Neural crest cell (in vitro differentiated cells): ENCODE data around the gene RASGRP4. TPM values are rescaled to one million over a fixed set of nuclear protein-coding genes. Genes with fewer than 3 reads are reported as not detected.

Experiments used
- DNase-seq: peaks from one replicate; pipeline ENCODE4 v3.0.0; 2021; ENCODE audit warnings: low read depth, mixed read lengths, low spot score
- H3K27ac Mint-ChIP-seq: one replicate; pipeline ENCODE4 v1.8.0; 2021; ENCODE audit warnings: mild to moderate bottlenecking, mixed read lengths; ENCODE audit not compliant: unreplicated experiment
- H3K27me3 Mint-ChIP-seq: 2 replicates; pipeline ENCODE4 v1.8.0; 2021; ENCODE audit warnings: low read depth, mild to moderate bottlenecking, mixed read lengths
- H3K36me3 Mint-ChIP-seq: 2 replicates; pipeline ENCODE4 v1.8.0; 2021; ENCODE audit warnings: low read depth, mild to moderate bottlenecking, mixed read lengths
- H3K4me1 Mint-ChIP-seq: 2 replicates; pipeline ENCODE4 v1.8.0; 2021; ENCODE audit warnings: mixed read lengths
- H3K4me3 Mint-ChIP-seq: one replicate; pipeline ENCODE4 v1.8.0; 2021; ENCODE audit warnings: mild to moderate bottlenecking, mixed read lengths
- H3K9me3 Mint-ChIP-seq: 2 replicates; pipeline ENCODE4 v1.8.0; 2021; ENCODE audit warnings: mixed read lengths
- total RNA-seq: library from RNA; stranded (reverse); gene quantifications from 2 replicates; pipeline ENCODE4 v1.2.1, GENCODE V29; 2021
- TF ChIP-seq, protein P1 (sequence below): fragments of 200-600 bp; sonication (generic); conservative IDR thresholded peaks from 2 replicates; pipeline ENCODE4 v1.5.0; 2021; ENCODE audit warnings: antibody characterized with exemption, mild to moderate bottlenecking

RASGRP4 gene
- total RNA-seq, 1 donor from 2014 or later, result 0.58 TPM

DNA sequence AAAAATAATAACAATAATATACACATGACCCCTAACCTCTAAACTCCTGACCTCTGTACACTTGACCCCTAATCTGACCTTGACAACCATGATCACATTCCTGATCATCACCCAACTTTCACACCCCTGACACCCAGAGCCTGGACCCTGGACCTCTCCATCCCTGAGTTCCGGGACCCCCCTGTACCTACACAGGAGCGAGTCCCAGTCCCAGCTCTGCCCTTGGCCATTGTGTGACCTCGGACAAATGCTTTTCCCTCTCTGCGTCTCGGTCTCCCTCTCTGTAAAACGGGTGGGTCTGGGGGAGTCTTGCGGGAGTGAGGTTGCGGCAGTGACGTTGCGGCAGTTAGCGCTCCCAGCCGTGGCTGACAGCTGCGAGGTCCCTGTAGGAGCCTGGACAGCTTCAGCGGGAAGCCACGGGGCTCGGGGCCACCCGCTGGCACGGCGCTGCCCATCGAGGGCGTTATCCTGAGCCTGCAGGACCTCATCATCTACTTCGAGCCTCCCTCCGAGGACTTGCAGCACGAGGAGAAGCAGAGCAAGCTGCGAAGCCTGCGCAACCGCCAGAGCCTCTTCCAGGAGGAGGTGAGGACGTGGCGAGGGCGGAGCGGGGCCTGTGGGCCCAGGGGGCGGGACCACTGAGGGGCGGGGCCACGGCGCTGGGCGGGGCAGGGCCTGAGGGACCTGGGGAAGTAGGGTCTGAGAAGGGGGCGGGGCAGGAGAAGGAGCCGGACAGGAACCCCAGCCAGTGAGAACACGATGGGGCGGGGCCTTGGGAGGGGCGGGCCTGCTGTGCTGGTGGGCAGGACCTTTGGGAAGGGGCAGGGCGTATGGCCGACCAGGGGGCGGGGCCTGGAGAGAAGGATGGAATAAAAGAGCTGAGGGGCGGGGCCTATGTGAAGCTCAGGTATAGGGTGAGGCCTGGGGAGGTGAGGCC lies 26.7 kb upstream of the RASGRP4 start:
- H3K36me3 Mint-ChIP-seq, result no peaks in the 10 kb centered on the region
- peaks cover 6% of the 10 kb centered on the region for H3K9me3 Mint-ChIP-seq
- no peak overlapping the region for H3K27ac Mint-ChIP-seq
- no peaks in the 10 kb centered on the region for H3K4me1 Mint-ChIP-seq
- no peak for DNase-seq
- TF ChIP-seq, protein P1, sequence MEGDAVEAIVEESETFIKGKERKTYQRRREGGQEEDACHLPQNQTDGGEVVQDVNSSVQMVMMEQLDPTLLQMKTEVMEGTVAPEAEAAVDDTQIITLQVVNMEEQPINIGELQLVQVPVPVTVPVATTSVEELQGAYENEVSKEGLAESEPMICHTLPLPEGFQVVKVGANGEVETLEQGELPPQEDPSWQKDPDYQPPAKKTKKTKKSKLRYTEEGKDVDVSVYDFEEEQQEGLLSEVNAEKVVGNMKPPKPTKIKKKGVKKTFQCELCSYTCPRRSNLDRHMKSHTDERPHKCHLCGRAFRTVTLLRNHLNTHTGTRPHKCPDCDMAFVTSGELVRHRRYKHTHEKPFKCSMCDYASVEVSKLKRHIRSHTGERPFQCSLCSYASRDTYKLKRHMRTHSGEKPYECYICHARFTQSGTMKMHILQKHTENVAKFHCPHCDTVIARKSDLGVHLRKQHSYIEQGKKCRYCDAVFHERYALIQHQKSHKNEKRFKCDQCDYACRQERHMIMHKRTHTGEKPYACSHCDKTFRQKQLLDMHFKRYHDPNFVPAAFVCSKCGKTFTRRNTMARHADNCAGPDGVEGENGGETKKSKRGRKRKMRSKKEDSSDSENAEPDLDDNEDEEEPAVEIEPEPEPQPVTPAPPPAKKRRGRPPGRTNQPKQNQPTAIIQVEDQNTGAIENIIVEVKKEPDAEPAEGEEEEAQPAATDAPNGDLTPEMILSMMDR, result no peak
- H3K27me3 Mint-ChIP-seq, result no peaks in the 10 kb centered on the region
- H3K4me3 Mint-ChIP-seq, result no peak overlapping the region

DNA sequence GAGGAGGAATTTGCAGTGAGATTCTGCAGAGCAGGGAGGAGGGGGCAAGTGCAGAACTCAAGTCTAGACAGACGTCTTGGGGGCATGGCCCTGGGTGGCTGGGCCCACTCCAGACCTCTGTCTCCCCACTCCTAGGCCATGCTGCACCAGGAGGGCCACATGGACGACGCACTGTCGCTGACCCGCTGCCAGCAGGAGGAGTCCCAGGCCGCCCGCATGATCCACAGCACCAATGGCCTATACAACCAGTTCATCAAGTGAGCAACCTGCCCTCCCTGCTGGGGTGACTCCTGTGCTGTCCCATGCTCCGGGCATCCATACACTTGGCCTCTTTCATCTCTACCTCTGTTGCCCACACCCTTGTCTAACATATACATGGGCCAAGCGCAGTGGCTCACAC lies 25.6 kb upstream of the RASGRP4 start:
- peaks cover 6% of the 10 kb centered on the region for H3K9me3 Mint-ChIP-seq
- no peak for DNase-seq
- no peaks in the 10 kb centered on the region for H3K36me3 Mint-ChIP-seq
- H3K4me3 Mint-ChIP-seq, result no peak overlapping the region
- H3K4me1 Mint-ChIP-seq, result no peaks in the 10 kb centered on the region
- H3K27ac Mint-ChIP-seq, result no peak overlapping the region
- TF ChIP-seq, protein P1, result no peak
- H3K27me3 Mint-ChIP-seq, result no peaks in the 10 kb centered on the region

DNA sequence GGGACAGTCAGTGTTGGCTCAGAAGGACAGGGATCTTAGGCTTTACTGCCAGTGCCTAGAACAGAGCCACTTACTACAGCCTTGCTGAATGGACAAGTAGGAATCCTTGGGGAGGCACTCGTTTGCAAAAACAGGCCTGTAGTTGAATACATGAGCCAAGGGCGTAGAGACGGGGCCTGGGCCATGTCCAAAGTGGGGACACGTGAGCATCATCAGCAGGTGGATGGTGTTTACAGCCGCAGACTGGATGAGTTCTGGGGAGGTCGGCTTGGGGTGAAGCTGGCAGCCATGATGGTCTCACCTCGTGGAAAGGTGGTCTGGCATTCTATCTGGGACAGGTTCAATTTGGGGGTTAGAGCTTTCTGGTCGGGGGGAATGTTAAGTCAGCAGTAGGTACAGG lies 25.0 kb upstream of the RASGRP4 start:
- Mint-ChIP-seq H3K27me3 (no peaks in the 10 kb centered on the region), H3K36me3 (no peaks in the 10 kb centered on the region), H3K9me3 (peaks cover 6% of the 10 kb centered on the region), H3K27ac (no peak overlapping the region), H3K4me3 (no peak overlapping the region), H3K4me1 (no peaks in the 10 kb centered on the region)
- TF ChIP-seq, protein P1, result no peak
- DNase-seq, result no peak

DNA sequence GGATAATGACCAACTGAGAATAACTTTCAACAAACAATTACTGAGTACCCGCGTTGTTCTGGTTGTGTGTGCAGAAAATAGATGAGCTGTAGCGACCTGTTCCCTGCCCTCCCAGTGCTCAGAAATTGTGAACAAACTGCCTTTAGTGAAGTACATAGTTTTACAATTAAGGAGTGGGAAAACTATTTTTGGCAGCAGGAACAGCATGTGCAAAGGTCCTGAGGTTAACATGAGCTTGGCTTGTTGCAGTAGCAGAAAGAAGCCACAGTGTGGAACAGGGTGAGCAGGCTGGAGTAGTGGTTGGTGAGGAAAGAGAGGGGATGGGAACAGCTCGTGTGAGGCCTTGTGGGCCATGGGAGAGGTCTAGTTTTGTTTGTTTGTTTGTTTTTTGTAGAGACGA lies 23.5 kb upstream of the RASGRP4 start:
- DNase-seq, result no peak
- H3K4me1 Mint-ChIP-seq, result no peaks in the 10 kb centered on the region
- H3K9me3 Mint-ChIP-seq, result peaks cover 6% of the 10 kb centered on the region
- TF ChIP-seq, protein P1, result no peak
- no peaks in the 10 kb centered on the region for H3K27me3 Mint-ChIP-seq
- no peak overlapping the region for H3K4me3 Mint-ChIP-seq
- no peaks in the 10 kb centered on the region for H3K36me3 Mint-ChIP-seq
- no peak overlapping the region for H3K27ac Mint-ChIP-seq

DNA sequence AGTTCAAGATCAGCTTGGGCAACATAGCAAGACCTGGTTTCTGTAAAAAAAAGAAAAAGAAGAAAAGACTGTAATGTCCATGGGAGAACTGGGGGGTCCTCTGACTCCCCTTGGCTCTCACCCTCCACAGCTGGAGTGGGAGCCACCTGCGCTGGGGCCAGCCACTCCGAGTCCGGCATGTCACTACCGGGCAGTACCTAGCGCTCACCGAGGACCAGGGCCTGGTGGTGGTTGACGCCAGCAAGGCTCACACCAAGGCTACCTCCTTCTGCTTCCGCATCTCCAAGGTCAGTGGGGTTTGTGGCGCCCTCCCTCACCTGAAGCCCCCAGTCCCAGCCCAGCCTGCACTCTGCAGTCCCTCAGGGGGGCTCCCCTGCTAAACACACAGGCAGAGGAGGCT lies 22.2 kb upstream of the RASGRP4 start:
- Mint-ChIP-seq H3K4me3 (no peak overlapping the region), H3K9me3 (peaks cover 2% of the 10 kb centered on the region), H3K27me3 (no peaks in the 10 kb centered on the region), H3K36me3 (no peaks in the 10 kb centered on the region), H3K27ac (no peak overlapping the region), H3K4me1 (no peaks in the 10 kb centered on the region)
- TF ChIP-seq, protein P1, result no peak
- DNase-seq, result no peak
